OCI-LY7 (cell line): ENCODE results near the gene SPACA4.

ENCODE experiments used
- EZH2phosphoT487 ChIP-seq: fragments of 200-600 bp; sonication (generic); IDR thresholded peaks from 2 replicates; pipeline ENCODE4 v1.6.1; 2018; ENCODE audit warnings: low read depth, borderline replicate concordance, mild to moderate bottlenecking, mixed run types, antibody characterized with exemption, low read length, moderate library complexity, mixed read lengths
- TF ChIP-seq, protein P1 (sequence below): fragments of 200-600 bp; sonication (generic); conservative IDR thresholded peaks from 2 replicates; pipeline ENCODE4 v1.5.1; 2014; ENCODE audit warnings: mild to moderate bottlenecking, antibody characterized with exemption, low read length, moderate library complexity, mixed read lengths

GRCh38 chr19:48619692-48620585 is 13.4 kb downstream of the SPACA4 start:
- TF ChIP-seq, protein P1, sequence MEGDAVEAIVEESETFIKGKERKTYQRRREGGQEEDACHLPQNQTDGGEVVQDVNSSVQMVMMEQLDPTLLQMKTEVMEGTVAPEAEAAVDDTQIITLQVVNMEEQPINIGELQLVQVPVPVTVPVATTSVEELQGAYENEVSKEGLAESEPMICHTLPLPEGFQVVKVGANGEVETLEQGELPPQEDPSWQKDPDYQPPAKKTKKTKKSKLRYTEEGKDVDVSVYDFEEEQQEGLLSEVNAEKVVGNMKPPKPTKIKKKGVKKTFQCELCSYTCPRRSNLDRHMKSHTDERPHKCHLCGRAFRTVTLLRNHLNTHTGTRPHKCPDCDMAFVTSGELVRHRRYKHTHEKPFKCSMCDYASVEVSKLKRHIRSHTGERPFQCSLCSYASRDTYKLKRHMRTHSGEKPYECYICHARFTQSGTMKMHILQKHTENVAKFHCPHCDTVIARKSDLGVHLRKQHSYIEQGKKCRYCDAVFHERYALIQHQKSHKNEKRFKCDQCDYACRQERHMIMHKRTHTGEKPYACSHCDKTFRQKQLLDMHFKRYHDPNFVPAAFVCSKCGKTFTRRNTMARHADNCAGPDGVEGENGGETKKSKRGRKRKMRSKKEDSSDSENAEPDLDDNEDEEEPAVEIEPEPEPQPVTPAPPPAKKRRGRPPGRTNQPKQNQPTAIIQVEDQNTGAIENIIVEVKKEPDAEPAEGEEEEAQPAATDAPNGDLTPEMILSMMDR: no peak; the same call in 1 of the 2 replicates
- no peak for TF ChIP-seq EZH2phosphoT487
